HepG2 (cell line): Measurements from ENCODE around the gene MRPL38. TPM values are rescaled to one million over a fixed set of nuclear protein-coding genes. Genes with fewer than 3 reads are reported as not detected.

ENCODE experiments used
- ARNTL ChIP-seq: sonication (generic); formaldehyde crosslinking; IDR thresholded peaks from 2 replicates; pipeline ENCODE4 v1.4.0; 2020; ENCODE audit warnings: mild to moderate bottlenecking, missing genetic modification reagents
- FIP1L1 ChIP-seq: fragments of 200-400 bp; formaldehyde crosslinking; IDR thresholded peaks from 2 replicates; pipeline ENCODE4 v1.6.1; 2018; ENCODE audit warnings: low read depth, mild to moderate bottlenecking, low read length, moderate library complexity, borderline replicate concordance; ENCODE audit not compliant: insufficient read depth
- FOXJ3 ChIP-seq: sonication (generic); formaldehyde crosslinking; IDR thresholded peaks from 2 replicates; pipeline ENCODE4 v1.4.0; 2020; ENCODE audit warnings: missing genetic modification reagents, mild to moderate bottlenecking, borderline replicate concordance
- GTF3A ChIP-seq: sonication (generic); formaldehyde crosslinking; conservative IDR thresholded peaks from 2 replicates; pipeline ENCODE4 v1.4.0; 2020; ENCODE audit warnings: mild to moderate bottlenecking, missing genetic modification reagents
- KMT2A ChIP-seq: sonication (generic); formaldehyde crosslinking; IDR thresholded peaks from 2 replicates; pipeline ENCODE4 v1.4.0; 2020; ENCODE audit warnings: missing genetic modification reagents
- NR3C1 ChIP-seq: sonication (generic); formaldehyde crosslinking; IDR thresholded peaks from 2 replicates; pipeline ENCODE4 v1.4.0; 2020; ENCODE audit warnings: missing genetic modification reagents
- PRDM4 ChIP-seq: sonication (generic); formaldehyde crosslinking; IDR thresholded peaks from 2 replicates; pipeline ENCODE4 v1.9.0; 2021; ENCODE audit warnings: missing genetic modification reagents, borderline replicate concordance
- RNF219 ChIP-seq: sonication (generic); formaldehyde crosslinking; IDR thresholded peaks from 2 replicates; pipeline ENCODE4 v1.5.0; 2020; ENCODE audit warnings: mild to moderate bottlenecking, missing genetic modification reagents
- SIX4 ChIP-seq: sonication (generic); formaldehyde crosslinking; IDR thresholded peaks from 2 replicates; pipeline ENCODE4 v1.4.0; 2020; ENCODE audit warnings: missing genetic modification reagents
- ZBTB3 ChIP-seq: sonication (generic); formaldehyde crosslinking; IDR thresholded peaks from 2 replicates; pipeline ENCODE4 v1.4.0; 2020; ENCODE audit warnings: low read depth, mild to moderate bottlenecking, moderate library complexity, missing genetic modification reagents, borderline replicate concordance
- ZFP91 ChIP-seq: sonication (generic); formaldehyde crosslinking; IDR thresholded peaks from 2 replicates; pipeline ENCODE4 v1.9.0; 2022; ENCODE audit warnings: missing genetic modification reagents, mild to moderate bottlenecking, borderline replicate concordance
- ZNF225 ChIP-seq: sonication (generic); formaldehyde crosslinking; IDR thresholded peaks from 2 replicates; pipeline ENCODE4 v1.4.0; 2020; ENCODE audit warnings: mild to moderate bottlenecking, missing genetic modification reagents
- ZNF276 ChIP-seq: sonication (generic); formaldehyde crosslinking; IDR thresholded peaks from 2 replicates; pipeline ENCODE4 v1.4.0; 2020; ENCODE audit warnings: mild to moderate bottlenecking, low read depth, missing genetic modification reagents
- ZNF460 ChIP-seq: sonication (generic); formaldehyde crosslinking; IDR thresholded peaks from 2 replicates; pipeline ENCODE4 v1.5.1; 2020; ENCODE audit warnings: missing genetic modification reagents, mild to moderate bottlenecking, borderline replicate concordance
- ZNF580 ChIP-seq: IDR thresholded peaks from 2 replicates; pipeline ENCODE4 v1.6.1; 2016; ENCODE audit warnings: low read depth, borderline replicate concordance
- ZNF639 ChIP-seq: conservative IDR thresholded peaks from 2 replicates; pipeline ENCODE4 v1.6.1; 2018; ENCODE audit warnings: missing genetic modification reagents
- ZNF839 ChIP-seq: sonication (generic); formaldehyde crosslinking; IDR thresholded peaks from 2 replicates; pipeline ENCODE4 v1.4.0; 2020; ENCODE audit warnings: missing genetic modification reagents, mild to moderate bottlenecking, borderline replicate concordance
- polyA plus RNA-seq, 8 experiments: library from polyadenylated mRNA; depleted of rRNA in 3 of 8; stranded (reverse) in 7 of 8; unstranded in 1 of 8; fragments of >200 nt; fragmentation: Illumina TruSeq in 4 of 8; extraction: Trizol in 4 of 8; gene quantifications; 2 replicates each; pipeline versions ENCODE4 v1.2.1 to v1.2.3, GENCODE V29; 2011 to 2016; ENCODE audit warnings: low read depth in 4 of 8, missing spikeins in 1 of 8, mixed read lengths in 1 of 8; ENCODE audit not compliant: insufficient read depth in 1 of 8
- total RNA-seq, 5 experiments: library from RNA; depleted of rRNA; stranded (reverse); fragments of >200 nt; fragmentation: Illumina TruSeq; extraction: Trizol; gene quantifications; 2 replicates each; pipeline ENCODE4 v1.2.3, GENCODE V29; 2016; ENCODE audit warnings: low read depth in 1 of 5

Gene MRPL38
- total and polyA plus RNA-seq, 2 of the 13 experiments (the other 11 are each of a cell fraction or from before 2014, with no cell fraction given), result 83.7 to 125 TPM

GRCh38 chr17:75876938-75877751 is 27.5 kb downstream of the MRPL38 start (continued):
- TF ChIP-seq PRDM4 (CRISPR knock-in tag), result no peak
- no peak for TF ChIP-seq ZNF225
- no peak; the same call in 1 of the 2 replicates for TF ChIP-seq GTF3A (CRISPR knock-in tag)
- TF ChIP-seq KMT2A (CRISPR knock-in tag), result peak; percentile 43; the same call in 1 of the 2 replicates
- 0 out of 2 replicates have a peak, but pooled peaks have one; percentile 10 for TF ChIP-seq ZNF276 (CRISPR knock-in tag)
- no peak for TF ChIP-seq FOXJ3 (CRISPR knock-in tag)
- TF ChIP-seq FIP1L1, result peak; percentile 54; the same call in 1 of the 2 replicates
- 0 out of 2 replicates have a peak, but pooled peaks have one; percentile 10 for TF ChIP-seq ZFP91
- TF ChIP-seq SIX4 (CRISPR knock-in tag), result no peak; the same call in 1 of the 2 replicates
- no peak for TF ChIP-seq RNF219
- TF ChIP-seq NR3C1 (CRISPR knock-in tag), result no peak
- TF ChIP-seq ARNTL, result no peak; the same call in 1 of the 2 replicates
- no peak for TF ChIP-seq ZNF460 (CRISPR knock-in tag)
- 0 out of 2 replicates have a peak, but pooled peaks have one; percentile 3 for TF ChIP-seq ZBTB3
- no peak for TF ChIP-seq ZNF639 (CRISPR knock-in tag)
- TF ChIP-seq ZNF580 (CRISPR knock-in tag), result no peak; the same call in 1 of the 2 replicates
- TF ChIP-seq ZNF839 (CRISPR knock-in tag), result peak; percentile 74; the same call in 1 of the 2 replicates
